ENCODE data around the gene NFIB.

The NFIB gene

DNA sequence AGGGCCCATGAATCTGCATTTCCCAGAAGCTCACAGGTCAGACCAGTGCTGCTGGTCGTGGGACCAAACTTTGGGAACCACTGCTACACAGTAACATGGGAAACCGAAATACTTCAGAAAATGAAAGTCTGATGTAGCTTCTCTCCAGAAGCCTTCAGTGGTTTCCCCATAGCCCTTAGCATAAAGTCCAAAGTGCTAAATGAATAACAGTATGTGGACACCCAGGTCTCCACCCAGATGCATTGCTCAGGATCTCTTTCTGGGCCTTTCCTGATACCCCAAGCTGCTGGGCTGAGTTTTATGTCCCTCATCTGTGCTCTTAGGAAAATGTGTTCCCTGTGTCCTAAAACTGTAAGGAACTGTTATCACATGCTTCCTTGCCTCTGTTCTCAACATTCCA, 100.4 kb downstream of the NFIB start:
- Mint-ChIP-seq H3K4me1 (peaks cover 68% of the 10 kb centered on the region), H3K27me3 (ENCODE audit: low read depth) (no peaks in the 10 kb centered on the region), H3K9me3 (no peaks in the 10 kb centered on the region), H3K4me3 (no peak overlapping the region), H3K36me3 (ENCODE audit: low read depth) (peaks cover 18% of the 10 kb centered on the region), H3K27ac (peak overlapping the region in 1 of 3 experiments; percentile 16)
- TF ChIP-seq, protein P1, sequence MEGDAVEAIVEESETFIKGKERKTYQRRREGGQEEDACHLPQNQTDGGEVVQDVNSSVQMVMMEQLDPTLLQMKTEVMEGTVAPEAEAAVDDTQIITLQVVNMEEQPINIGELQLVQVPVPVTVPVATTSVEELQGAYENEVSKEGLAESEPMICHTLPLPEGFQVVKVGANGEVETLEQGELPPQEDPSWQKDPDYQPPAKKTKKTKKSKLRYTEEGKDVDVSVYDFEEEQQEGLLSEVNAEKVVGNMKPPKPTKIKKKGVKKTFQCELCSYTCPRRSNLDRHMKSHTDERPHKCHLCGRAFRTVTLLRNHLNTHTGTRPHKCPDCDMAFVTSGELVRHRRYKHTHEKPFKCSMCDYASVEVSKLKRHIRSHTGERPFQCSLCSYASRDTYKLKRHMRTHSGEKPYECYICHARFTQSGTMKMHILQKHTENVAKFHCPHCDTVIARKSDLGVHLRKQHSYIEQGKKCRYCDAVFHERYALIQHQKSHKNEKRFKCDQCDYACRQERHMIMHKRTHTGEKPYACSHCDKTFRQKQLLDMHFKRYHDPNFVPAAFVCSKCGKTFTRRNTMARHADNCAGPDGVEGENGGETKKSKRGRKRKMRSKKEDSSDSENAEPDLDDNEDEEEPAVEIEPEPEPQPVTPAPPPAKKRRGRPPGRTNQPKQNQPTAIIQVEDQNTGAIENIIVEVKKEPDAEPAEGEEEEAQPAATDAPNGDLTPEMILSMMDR (IDR thresholded peaks at IDR 0.05; ENCODE audit: unreplicated experiment in 3 of 3) = no peak

DNA sequence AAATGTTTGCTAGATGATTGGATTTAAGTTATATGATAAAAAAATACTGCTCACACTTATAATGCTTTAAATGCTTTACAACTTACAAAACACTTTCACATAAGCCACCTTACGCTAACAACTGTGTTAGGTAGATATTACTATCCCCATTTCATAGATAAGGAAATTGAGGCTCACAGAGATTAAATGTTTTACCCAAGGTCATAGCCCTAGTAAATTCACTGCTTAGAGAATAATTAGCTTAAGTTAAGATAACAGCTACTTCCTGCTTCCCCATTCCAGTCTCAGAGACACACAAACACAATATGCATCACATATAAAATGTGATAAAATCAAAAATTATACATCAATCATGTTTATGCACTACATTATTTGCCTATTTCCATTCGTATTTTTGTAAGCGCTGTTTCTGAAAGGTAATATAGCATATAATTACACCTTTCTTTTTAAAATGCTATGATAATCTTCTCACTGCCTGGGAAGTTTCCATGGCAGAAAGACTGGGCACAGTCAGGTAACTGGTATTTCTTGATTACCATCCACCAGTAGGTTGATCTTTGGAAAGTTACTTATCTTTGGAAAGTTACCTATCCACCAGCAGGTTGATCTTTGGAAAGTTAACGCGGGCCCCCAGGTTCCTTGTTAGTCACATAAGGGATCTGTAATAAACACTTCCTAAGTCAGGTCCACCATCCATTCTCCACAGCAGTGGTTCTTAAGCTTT, 101.1 kb downstream of the NFIB start:
- Mint-ChIP-seq H3K4me3 (no peak overlapping the region), H3K4me1 (peaks cover 67% of the 10 kb centered on the region), H3K36me3 (ENCODE audit: low read depth) (peaks cover 17% of the 10 kb centered on the region), H3K27me3 (ENCODE audit: low read depth) (no peaks in the 10 kb centered on the region), H3K27ac (no peak overlapping the region), H3K9me3 (no peaks in the 10 kb centered on the region)
- TF ChIP-seq, protein P1 (IDR thresholded peaks at IDR 0.05; ENCODE audit: unreplicated experiment in 3 of 3) = no peak

DNA sequence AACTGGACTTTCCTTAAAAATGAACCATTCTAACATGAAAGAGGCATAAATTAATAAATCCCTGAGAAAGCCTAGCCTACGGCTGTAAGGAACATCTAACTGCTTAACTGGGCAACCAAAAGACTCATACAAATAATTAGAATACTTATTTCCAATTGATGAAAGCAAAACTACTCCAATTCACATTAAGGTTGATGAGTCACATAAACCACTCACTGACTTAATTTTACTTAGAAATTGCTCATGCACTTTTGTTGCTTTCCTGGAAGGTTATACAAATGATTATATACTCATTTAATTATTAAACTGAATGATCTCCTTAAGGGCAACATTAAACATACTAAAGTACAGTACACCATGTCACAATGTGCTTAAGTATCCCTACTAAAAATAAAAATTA, 101.9 kb downstream of the NFIB start:
- TF ChIP-seq, protein P1 (IDR thresholded peaks at IDR 0.05; ENCODE audit: unreplicated experiment in 3 of 3) = no peak
- H3K4me1 Mint-ChIP-seq = peaks cover 71% of the 10 kb centered on the region
- peaks cover 15% of the 10 kb centered on the region for H3K36me3 Mint-ChIP-seq (ENCODE audit: low read depth)

DNA sequence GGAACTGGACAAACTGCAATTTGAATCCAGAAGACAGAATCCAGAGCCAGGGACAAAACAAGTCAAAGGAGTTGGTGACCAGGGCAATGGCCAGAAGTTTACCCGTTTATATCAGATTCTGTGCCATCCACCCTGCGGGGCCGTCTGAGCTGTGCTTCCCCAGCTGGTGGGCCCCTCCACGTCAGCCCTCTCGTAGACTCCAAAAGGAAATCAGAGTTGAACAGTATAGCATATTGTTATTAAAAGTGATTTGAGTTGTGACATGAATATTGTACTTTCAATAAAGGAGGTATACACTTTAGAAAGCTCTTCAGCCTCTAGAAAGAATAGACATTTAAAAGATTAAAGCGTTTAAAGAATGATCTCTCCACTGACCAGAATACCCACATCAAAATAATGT, 102.4 kb downstream of the NFIB start:
- no peak overlapping the region for H3K4me3 Mint-ChIP-seq
- peaks cover 10% of the 10 kb centered on the region for H3K36me3 Mint-ChIP-seq (ENCODE audit: low read depth)
- H3K4me1 Mint-ChIP-seq = peaks cover 71% of the 10 kb centered on the region
- H3K27me3 Mint-ChIP-seq (ENCODE audit: low read depth) = no peaks in the 10 kb centered on the region
- H3K27ac Mint-ChIP-seq = peak overlapping the region in 1 of 3 experiments; percentile 6
- H3K9me3 Mint-ChIP-seq = no peaks in the 10 kb centered on the region
- TF ChIP-seq, protein P1 (IDR thresholded peaks at IDR 0.05; ENCODE audit: unreplicated experiment in 3 of 3) = no peak

More for the DNA sequence above, 101.9 kb downstream of the NFIB start:
- no peak overlapping the region for H3K4me3 Mint-ChIP-seq
- no peaks in the 10 kb centered on the region for H3K9me3 Mint-ChIP-seq
- H3K27ac Mint-ChIP-seq = peak overlapping the region in 1 of 3 experiments; percentile 6
- H3K27me3 Mint-ChIP-seq (ENCODE audit: low read depth) = no peaks in the 10 kb centered on the region

DNA sequence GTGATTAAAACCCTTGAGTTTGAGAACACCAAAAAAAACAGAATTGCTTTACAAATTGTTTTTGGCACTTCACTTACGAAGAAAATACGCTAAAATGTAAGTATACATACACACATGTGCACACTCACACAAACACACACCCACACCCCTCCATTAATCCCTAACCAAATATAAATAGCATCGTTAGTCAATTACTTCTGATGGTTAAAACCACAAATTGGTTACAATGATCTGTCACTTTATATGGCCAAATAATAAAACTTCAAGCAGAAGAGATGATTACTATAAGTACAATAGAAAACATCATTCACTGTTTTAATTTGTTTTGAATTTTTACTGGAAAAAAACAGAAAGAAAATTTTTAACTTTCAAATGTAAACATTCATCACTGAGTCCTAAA, 103.5 kb downstream of the NFIB start:
- H3K4me1 Mint-ChIP-seq = peaks cover 82% of the 10 kb centered on the region
- TF ChIP-seq, protein P1 (IDR thresholded peaks at IDR 0.05; ENCODE audit: unreplicated experiment in 3 of 3) = no peak
- H3K27ac Mint-ChIP-seq = peak overlapping the region in 2 of 3 experiments; percentile 1 to 19

More for the DNA sequence above, 103.5 kb downstream of the NFIB start:
- Mint-ChIP-seq H3K4me3 (no peak overlapping the region), H3K36me3 (ENCODE audit: low read depth) (peaks cover 6% of the 10 kb centered on the region), H3K9me3 (no peaks in the 10 kb centered on the region), H3K27me3 (ENCODE audit: low read depth) (no peaks in the 10 kb centered on the region)
